Endothelial cell of hepatic sinusoid (primary cell): Measurements from ENCODE around the gene BRICD5.

Source experiments
- in situ Hi-C: cut with HindIII; loops from 2 replicates; pipeline ENCODE4 v1.10.0; 2017; ENCODE audit warnings: low sequenced_read_pairs

The BRICD5 gene

GRCh38 chr16:2184962-2185361, 25.7 kb downstream of the BRICD5 start:
- in situ Hi-C loops: no loop called here

DNA sequence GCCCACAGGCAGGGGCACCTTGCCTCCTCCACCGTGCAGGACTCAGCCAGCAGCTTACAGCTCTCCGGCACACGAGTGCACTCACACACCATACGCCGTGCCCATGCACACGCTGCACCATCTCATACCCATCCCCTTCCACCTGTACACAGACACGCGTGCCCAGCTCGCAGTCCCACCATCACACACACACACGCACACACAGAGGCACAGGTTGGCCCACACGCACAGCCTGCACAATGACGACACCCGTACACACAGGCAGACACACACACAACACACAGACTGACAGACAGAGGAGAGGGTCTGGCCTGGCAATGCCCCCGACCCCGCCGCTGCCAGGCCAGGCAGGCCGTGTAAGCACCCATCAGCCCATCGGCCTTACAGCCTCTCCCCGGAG, 26.3 kb downstream of the BRICD5 start:
- in situ Hi-C loops: no loop called here

GRCh38 chr16:2183671-2184070, 27.0 kb downstream of the BRICD5 start:
- in situ Hi-C loops: no loop called here

DNA sequence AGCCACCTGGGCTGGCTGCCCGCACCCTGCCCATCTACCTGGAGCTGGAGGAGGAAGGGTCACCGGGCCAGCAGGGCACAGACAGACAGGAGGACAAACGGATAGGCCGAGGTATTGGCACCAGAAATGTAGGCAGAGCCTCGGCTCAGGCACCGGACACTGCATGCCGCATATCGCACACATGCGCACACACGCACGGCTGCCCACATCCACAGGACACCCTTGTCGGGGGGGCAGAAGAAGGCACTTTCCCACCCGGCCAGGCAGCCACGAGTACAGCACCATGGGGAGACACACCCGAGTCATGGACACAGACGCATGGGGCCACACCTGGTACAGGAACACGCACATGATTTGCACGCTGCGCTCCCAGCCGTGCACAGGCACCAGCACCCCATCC, 28.7 kb downstream of the BRICD5 start:
- in situ Hi-C loops: no loop called here

- in situ Hi-C loops: no loop called here
These were observed 29.4 kb downstream of the BRICD5 start for GRCh38 chr16:2180962-2181923.

GRCh38 chr16:2180461-2180860, 30.2 kb downstream of the BRICD5 start:
- in situ Hi-C loops: no loop called here

GRCh38 chr16:2179576-2179975, 31.1 kb downstream of the BRICD5 start:
- in situ Hi-C loops: no loop called here

DNA sequence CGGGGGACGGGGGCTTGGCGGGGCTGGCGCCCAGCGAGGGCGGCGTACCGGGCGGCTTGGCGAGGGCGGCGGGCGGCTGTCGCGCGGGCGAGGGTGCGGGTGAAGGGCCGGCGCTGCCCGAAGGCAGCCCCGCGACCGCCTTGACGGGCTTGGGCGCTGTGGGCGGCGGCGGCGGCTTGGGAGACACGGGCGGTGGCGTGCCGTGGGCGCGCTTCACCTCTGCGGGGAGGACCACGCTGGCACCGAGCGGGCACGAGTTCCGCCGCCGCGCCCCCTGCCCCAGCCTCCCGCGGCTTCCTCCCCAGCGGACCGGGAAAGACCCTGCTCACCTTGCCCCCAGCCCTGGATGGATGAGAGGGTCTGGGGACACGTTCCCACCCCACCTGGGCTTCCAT, 31.6 kb downstream of the BRICD5 start:
- in situ Hi-C loops: no loop called here

DNA sequence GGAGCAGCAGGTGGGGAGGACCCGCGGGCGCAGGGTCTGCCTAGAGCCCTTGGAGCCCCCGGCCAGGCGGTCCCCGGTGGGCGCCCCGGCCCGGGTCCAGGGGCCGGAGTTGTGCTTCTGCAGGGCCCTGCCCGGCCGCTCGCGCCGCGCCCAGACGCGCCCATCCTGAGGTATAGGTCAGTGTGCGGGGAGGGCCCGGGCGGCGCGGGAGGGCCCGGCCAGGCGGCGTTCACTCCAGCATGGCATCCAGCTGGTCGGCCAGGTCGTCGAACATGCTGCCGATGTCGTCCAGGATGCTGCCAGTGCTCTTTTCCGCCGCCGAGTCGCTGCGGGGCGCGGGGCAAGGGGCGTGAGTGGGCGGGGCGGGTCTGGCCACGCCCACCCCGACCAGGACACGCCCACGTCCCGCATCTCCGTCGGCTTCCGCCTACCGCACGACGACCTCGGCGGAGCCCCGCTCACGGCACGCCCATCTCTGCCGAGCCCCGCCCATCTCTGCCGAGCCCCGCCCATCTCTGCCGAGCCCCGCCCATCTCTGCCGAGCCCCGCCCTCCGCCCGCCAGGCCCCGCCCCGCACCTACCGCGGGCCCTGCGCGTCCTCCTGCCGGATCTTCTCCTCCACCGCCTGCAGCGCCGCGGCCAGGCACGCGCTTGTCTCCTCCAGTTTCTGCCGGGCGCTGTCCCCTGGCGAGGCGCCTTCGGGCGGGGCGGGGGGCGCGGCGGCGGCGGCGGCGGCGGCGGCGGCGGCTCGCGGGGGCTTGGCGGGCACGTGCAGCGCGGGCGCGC, 32.1 kb downstream of the BRICD5 start:
- in situ Hi-C loops: no loop called here

- in situ Hi-C loops: no loop called here
These were observed 33.1 kb downstream of the BRICD5 start for GRCh38 chr16:2177561-2177960.

GRCh38 chr16:2177101-2177500, 33.6 kb downstream of the BRICD5 start:
- in situ Hi-C loops: no loop called here

DNA sequence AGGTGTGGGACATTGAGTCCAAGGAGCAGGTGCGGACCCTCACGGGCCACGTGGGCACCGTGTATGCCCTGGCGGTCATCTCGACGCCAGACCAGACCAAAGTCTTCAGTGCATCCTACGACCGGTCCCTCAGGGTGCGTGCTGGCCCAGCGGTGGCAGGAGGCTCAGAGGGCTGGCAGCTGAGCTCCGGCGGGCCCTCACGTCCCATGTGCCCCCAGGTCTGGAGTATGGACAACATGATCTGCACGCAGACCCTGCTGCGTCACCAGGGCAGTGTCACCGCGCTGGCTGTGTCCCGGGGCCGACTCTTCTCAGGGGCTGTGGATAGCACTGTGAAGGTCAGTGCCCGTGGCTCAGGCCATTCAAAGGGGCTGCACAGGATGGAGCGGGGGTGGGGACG, 34.6 kb downstream of the BRICD5 start:
- in situ Hi-C loops: no loop called here

GRCh38 chr16:2175454-2175853, 35.2 kb downstream of the BRICD5 start:
- in situ Hi-C loops: no loop called here

DNA sequence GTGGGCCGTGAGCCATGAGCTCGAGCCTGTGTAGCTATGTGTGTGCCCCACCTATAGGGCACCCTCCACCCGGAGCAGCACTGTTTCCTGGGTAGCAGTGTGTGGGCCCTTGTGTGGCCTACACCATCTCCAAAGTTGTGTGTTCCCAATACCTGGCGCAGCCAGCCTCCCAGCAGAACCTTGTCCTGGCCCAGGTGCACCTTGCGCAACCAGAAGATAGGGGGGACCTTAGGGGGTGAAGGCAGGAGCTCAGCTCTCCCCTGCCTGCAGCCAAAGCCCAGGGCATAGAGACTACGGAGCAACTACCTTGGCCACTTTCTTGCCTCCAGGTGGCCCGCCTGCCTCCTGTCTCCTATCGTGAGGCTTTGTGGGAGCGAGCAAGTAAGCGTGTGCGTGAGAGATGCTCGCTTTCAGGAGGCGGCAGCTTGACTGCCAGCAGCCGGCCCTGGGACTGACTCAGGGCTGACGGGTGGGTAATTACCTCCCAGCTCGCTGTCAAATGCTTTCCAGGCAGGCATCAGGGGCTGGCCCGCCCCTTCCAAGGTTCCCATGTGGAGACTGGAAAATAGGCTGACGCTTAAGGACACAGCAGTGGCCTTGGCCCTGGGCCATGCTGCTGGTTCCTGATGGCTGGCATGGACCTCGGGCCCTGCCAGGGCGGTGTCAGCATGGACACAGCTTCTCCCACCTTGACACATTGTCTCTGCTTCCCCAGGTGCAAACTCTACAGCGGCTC, 36.1 kb downstream of the BRICD5 start:
- in situ Hi-C loops: loop anchor here (25.0 kb wide), 2 partner anchors 263 to 312 kb away; partner anchors contain the start of genes CCNF and MEIOB

- in situ Hi-C loops: loop anchor here (25.0 kb wide), 2 partner anchors 263 to 312 kb away; partner anchors contain the start of genes CCNF and MEIOB
These were observed 36.7 kb downstream of the BRICD5 start for GRCh38 chr16:2173916-2174315.

DNA sequence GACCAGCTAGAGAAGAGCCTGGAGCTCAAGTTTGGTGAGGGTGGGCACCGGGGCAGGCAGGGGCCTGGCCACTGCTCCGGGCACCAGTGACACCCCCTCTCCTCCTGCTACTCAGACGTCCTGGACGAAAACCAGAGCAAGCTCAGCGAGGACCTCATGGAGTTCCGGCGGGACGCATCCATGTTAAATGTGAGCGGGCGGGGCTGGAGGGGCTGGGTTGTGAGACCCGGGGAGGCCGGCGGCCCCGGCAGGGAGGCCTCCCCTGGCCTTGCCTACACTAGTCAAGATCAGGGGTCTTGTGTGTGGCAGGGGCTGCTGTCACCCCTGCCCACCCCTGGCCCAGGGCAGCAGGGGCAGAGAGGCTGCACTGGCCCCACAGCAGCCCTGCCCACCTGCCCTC, 37.3 kb downstream of the BRICD5 start:
- in situ Hi-C loops: loop anchor here (25.0 kb wide), 2 partner anchors 264 to 311 kb away; partner anchors contain the start of genes CCNF and MEIOB

DNA sequence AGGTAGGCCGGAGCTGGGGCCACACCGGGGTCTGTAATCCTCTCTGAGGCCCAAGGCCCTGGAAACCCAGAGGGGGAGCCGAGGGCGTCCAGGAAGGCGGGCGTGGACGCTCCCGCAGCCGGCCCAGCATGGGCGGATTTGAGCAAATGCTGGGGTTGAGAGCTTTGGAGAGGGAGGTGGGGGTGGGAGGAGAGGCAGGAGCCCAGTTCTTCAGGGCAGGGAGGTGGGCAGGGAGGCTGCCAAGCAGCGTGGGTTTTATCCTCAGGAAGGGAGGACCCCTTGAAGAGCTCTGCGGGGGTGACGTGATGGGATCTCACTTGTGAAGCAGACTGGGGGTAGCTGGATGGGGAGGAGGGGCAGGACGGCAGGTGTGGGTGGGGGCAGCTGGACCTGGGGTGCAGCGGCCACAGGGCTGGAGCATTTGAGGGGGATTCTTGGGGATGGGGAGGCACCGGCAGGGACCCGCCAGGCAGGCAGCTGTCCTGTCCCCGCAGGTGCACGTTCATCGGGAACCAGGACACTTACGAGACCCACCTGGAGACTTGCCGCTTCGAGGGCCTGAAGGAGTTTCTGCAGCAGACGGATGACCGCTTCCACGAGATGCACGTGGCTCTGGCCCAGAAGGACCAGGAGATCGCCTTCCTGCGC, 37.9 kb downstream of the BRICD5 start:
- in situ Hi-C loops: loop anchor here (25.0 kb wide), 2 partner anchors 264 to 311 kb away; partner anchors contain the start of genes CCNF and MEIOB

GRCh38 chr16:2171601-2172178, 39.0 kb downstream of the BRICD5 start:
- in situ Hi-C loops: loop anchor here (25.0 kb wide), 2 partner anchors 266 to 309 kb away; partner anchors contain the start of genes CCNF and MEIOB

GRCh38 chr16:2170587-2171435, 39.9 kb downstream of the BRICD5 start:
- in situ Hi-C loops: loop anchor here (25.0 kb wide), 2 partner anchors 266 to 309 kb away; partner anchors contain the start of genes CCNF and MEIOB
